ENCODE data around the gene LCE2B.
"Not testable (repeated sequence)": the region's sequence is repeated elsewhere in the genome, so short reads cannot be mapped to it uniquely, and the experiment has no call there.

Gene LCE2B

DNA sequence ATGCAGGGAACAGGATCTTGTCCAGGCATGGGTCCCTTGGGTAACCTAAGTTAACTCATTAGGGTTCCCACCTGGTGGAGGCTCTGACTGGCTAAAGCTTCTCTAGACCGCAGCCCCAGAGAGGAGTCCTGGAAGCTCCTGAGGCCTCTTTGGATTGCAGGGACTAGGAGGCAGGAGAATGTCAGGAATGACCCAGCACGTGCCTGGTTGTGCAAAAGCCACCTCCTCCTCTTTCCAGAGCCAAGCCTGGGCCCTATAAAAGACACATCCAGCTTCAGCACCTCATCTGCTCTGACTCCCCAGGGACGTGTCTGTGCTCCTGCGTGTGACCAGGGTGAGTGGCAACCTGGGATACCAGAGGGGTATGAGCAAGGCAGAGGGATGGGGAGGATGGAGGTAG is at the start of gene LCE2B:
TSS of gene LCE2B (plus strand) at position 301 of the 400 bp plus-strand sequence. CDS start 721 bp downstream, outside the sequence.
- not testable (repeated sequence) for DNase-seq

GRCh38 chr1:152640351-152640750 is 45.6 kb upstream of the LCE2B start:
- no peak for DNase-seq

- no peak for DNase-seq
These were observed 42.0 kb upstream of the LCE2B start for GRCh38 chr1:152643945-152644344.

GRCh38 chr1:152645146-152645545 is 40.8 kb upstream of the LCE2B start:
- no peak for DNase-seq

- DNase-seq = no peak
These were observed 39.3 kb upstream of the LCE2B start for GRCh38 chr1:152646656-152647055.

GRCh38 chr1:152654110-152654509 is 31.8 kb upstream of the LCE2B start:
- peak; percentile 4 to 9 for DNase-seq

DNA sequence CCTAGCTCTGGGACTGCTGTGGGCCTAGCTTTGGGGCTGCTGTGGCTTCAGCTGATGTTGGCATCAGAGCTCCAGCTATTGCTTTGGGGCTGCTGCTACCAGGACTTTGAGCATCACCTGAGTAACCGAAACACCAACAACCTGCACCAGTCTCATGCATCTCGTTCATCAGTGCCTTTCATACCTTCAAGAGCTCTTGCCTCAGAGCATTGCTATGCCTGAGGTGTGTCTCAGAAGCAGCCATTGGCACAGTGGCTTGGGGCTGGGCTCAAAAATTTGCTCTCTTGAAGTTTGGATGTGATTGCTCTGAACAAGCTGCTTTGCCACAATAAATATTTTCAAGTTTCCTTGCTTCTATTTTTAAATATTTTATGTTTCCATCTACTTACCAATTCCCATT is 29.5 kb upstream of the LCE2B start:
- no peak for DNase-seq

- no peak for DNase-seq
These were observed 28.2 kb upstream of the LCE2B start for GRCh38 chr1:152657677-152658076.

DNA sequence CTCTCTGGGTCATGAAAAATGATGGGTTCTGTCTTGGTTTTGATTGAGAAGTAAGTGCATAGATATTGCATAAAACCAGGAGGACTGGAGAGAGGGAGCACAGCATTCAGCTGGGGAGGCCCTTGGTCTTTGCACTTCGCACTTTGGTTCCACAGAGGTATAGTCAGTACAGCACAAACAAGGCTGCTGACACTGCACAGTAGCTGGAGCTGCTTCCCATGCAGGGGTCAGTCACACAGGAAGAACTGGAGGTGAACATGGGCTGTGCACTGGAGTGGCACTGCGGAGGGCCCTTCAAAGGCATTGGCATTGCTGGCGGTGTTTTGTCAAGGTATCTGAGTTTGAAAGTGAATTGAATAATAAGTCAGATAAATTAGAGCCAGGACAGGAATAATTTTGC is 27.3 kb upstream of the LCE2B start:
- DNase-seq = no peak

DNA sequence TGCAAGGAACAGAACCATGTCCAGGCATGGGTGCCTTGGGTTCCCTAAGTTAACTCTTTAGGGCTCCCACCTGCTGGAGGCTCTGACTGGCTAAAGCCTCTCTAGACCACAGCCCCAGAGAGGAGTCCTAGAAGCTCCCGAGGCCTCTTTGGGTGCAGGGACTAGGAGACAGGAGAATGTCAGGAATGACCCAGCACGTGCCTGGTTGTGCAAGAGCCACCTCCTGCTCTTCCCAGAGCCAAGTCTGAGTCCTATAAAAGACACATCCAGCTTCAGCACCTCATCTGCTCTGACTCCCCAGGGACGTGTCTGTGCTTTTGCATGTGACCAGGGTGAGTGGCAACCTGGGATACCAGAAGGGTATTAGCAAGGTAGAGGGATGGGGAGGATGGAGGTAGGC is 22.8 kb upstream of the LCE2B start, which contains the start of gene LCE2D:
TSS of gene LCE2D (plus strand) at position 283 of the 400 bp plus-strand sequence. CDS start 726 bp downstream, outside the sequence.
- no peak for DNase-seq

- not testable (repeated sequence) for DNase-seq
These were observed 19.8 kb upstream of the LCE2B start for GRCh38 chr1:152666171-152666570.

GRCh38 chr1:152667648-152668047 is 18.3 kb upstream of the LCE2B start:
- DNase-seq = no peak

- no peak for DNase-seq
These were observed 12.9 kb upstream of the LCE2B start for GRCh38 chr1:152673016-152673415.

- not testable (repeated sequence) for DNase-seq
These were observed 10.9 kb upstream of the LCE2B start, which contains the start of gene LCE2C for GRCh38 chr1:152674983-152675382. Gene LCE2C, plus strand, starts transcription at chr1:152675279. Its CDS starts 737 bp downstream, at chr1:152676016.

DNA sequence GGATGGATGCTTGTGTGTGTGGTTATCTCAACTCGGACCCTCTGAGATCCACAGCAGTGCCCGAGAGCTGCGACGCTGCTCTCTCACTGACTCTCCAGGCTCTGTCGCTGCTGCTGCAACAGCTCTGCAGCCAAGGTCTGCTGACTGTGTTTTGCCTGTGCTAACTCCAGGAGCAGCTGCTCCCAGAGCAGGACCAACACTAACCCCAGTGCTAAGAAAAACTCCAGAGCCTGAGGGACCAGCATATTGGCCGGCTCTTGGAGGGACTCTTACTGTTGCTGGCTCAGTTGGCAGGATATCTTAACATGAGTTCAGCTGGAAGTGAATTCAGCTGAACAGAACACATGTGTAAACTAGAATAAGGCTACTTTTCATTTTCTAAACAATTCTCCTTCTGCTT is 6.5 kb upstream of the LCE2B start:
- no peak for DNase-seq

DNA sequence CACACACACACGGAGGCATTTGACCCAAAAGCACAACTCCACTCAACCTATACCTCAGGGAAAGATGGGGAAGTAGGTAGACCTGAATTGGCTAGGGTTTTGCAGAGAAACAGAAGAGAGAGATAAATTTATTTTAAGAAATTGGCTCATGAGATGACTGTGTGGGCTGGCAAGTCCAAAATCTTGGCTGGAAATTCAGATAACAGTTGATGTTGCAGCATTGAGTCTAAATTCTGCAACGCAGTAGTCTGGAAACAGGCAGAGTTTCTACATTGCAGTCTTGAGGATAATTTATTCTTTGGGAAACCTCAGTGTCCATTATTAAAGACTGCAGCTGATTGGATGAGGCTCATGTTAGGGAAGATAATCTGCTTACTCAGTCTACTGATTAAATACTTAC is 4.3 kb upstream of the LCE2B start:
- DNase-seq = no peak

- DNase-seq = no peak
These were observed 2.1 kb upstream of the LCE2B start for GRCh38 chr1:152683846-152684245.

DNA sequence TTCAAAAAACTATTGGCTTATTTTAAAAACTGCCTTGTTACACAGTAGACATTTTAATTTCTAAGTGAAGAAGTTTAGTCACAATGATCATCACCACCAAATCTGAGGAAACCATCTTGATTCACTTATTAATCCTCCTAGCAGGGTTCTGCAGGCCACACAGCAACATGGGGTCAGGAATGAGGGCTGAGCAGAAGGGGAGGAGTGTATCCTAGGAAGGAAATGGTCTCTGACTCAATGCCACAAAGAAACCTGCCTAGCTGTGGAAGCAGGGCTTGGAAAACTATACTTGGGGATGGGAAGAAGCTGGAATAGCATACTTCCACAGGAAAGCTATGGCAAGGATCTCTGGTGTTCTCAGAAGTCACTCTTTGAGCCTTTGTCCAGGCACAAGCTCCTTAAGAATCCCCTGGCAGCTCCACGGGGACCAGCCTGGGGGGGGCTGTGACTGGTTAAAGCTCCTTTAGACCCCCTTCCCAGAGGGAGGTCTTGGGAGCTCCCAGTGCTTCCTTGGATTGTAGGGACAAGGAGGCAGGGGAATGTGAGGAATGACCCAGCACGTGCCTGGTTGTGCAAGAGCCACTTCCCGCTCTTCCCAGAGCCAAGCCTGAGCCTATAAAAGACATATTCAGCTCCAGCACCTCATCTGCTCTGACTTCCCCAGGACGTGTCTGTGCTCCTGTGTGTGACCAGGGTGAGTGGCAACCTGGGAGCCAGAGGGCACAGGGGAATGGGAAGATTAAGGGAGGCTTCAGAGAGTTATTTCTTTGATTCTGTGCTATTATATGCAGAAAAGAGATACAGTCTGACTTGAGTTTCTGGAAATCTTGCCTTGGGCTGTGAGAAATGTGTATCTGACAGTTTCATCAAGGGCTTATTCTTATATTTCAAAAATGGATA is 12.0 kb downstream of the LCE2B start, which contains the start of gene LCE2A:
TSS of gene LCE2A (plus strand) at position 645 of the 900 bp plus-strand sequence. CDS start 557 bp downstream, outside the sequence.
- DNase-seq = no peak

- DNase-seq = no peak
These were observed 13.8 kb downstream of the LCE2B start for GRCh38 chr1:152699746-152700145.

DNA sequence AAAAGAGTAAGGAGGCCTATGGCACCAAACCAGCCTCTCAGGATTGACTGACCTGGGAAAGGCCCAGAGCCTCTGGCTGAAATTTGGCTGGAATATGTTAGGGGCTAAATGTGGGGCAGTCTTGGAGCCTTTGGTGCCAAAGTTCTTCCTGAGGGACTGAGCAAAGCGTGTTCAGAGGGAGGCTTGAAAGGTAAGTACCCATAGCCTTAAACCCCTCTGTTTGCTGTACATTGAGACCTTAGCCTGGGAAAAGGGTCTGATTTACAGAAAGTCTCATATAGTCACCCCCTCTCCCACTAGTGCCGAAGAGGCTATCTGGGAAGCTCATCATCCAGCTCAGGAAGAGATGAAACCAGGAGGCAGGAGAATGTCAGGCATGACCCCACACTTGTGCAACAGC is 21.9 kb downstream of the LCE2B start, which contains the start of gene LCE4A:
TSS of gene LCE4A (plus strand) at position 301 of the 400 bp plus-strand sequence. CDS start 916 bp downstream, outside the sequence.
- no peak for DNase-seq

DNA sequence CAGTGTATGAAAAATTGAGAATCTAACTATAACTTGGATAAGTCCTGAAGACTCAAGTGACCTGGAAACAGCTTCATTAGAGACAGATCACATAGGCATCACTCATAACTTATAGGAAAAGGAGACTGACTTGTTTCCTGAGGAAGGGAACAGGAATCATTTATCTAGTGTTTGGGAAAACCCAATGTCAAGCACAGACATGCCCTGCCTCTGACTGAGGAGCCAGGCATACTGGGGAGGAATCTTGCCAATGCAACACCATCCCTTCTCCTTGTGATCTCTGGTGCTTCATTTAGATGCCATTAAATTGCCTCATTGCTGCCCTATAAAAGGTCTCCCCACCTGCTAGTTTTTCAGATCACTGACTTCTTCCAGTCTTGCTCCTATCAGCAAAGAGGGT is 32.3 kb downstream of the LCE2B start:
- DNase-seq = no peak

- DNase-seq = no peak
These were observed 39.3 kb downstream of the LCE2B start for GRCh38 chr1:152725261-152725660.

DNA sequence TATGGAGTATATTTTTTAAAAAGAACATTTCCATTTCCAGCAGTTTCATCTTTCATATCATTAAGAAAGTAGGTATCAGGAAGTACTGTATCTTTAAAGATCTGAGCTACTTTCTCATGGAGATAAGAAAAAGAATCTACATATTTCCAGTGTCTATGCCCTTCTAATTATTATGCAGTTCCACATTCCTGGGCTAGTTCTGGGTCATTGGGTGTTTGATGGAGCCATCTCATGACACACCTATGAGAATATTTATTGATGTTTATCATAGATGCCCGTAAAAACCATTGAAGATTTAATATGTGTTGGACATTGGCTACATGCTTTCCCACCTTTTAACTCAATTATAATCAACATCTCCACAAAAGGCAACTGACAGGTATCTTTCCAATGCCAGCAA is 43.1 kb downstream of the LCE2B start:
- DNase-seq = no peak

DNA sequence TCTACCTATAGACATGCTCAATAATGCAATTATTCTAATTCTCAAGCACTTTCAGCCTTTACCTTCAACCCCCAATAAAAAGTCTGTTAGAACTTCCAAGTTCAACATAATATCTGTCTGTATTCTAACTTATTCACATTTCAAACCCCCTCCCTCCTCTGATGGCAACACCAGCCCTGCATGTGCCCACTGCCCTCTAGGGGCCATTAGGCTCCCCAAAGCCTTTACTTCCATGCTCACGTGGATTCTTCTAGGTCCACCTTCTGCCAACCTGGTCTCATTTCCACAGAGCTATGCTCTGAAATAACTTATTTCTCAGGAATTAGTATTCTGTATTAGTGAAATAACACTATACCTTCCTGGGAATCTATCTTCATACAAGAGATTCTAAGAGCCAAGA is 49.7 kb downstream of the LCE2B start:
- no peak for DNase-seq

Data from activated CD4-positive, alpha-beta T cell treated with anti-CD3 and anti-CD28 coated beads, Interleukin-2, amount 50 U/mL, for 4 hours (primary cell).